Measurements from ENCODE around the gene HOXB1.

DNA sequence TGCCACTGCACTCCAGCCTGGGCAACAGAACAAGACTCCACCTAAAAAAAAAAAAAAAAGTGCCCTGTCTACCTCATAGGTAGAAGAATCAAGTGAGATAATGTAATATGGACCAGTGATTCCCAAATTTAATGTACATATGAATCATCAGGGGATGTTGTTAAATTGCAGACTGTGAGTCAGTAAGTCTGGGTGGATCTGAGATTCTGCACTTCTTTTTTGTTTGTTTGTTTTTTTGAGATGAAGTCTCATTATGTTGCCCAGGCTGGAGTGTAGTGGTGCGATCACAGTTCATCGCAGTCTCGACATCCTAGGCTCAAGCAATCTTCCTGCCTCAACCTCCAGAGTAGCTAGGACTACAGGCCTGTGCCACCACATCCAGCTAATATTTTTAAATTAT lies 31.6 kb downstream of the HOXB1 start:
- TF ChIP-seq, protein P1, sequence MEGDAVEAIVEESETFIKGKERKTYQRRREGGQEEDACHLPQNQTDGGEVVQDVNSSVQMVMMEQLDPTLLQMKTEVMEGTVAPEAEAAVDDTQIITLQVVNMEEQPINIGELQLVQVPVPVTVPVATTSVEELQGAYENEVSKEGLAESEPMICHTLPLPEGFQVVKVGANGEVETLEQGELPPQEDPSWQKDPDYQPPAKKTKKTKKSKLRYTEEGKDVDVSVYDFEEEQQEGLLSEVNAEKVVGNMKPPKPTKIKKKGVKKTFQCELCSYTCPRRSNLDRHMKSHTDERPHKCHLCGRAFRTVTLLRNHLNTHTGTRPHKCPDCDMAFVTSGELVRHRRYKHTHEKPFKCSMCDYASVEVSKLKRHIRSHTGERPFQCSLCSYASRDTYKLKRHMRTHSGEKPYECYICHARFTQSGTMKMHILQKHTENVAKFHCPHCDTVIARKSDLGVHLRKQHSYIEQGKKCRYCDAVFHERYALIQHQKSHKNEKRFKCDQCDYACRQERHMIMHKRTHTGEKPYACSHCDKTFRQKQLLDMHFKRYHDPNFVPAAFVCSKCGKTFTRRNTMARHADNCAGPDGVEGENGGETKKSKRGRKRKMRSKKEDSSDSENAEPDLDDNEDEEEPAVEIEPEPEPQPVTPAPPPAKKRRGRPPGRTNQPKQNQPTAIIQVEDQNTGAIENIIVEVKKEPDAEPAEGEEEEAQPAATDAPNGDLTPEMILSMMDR (IDR thresholded peaks at IDR 0.05; ENCODE audit: borderline replicate concordance, extremely low read depth, low read length, poor library complexity, severe bottlenecking), result no peak
- TF ChIP-seq EZH2 (IDR thresholded peaks at IDR 0.05; ENCODE audit: borderline replicate concordance, low read depth, low read length, severe bottlenecking), result no peak

Measured in DND-41 (cell line).